ENCODE results near the gene ATP8A1. TPM values are rescaled to one million over a fixed set of nuclear protein-coding genes. Genes with fewer than 3 reads are reported as not detected.
"Not testable (repeated sequence)": the region's sequence is repeated elsewhere in the genome, so short reads cannot be mapped to it uniquely, and the experiment has no call there.

The ATP8A1 gene
- total RNA-seq, 2 donors from 2014 or later = 15.2 to 24.7 TPM

GRCh38 chr4:42655269-42655637 is 1.7 kb downstream of the ATP8A1 start:
- peak overlapping the region; percentile 91 for H3K4me3 ChIP-seq

DNA sequence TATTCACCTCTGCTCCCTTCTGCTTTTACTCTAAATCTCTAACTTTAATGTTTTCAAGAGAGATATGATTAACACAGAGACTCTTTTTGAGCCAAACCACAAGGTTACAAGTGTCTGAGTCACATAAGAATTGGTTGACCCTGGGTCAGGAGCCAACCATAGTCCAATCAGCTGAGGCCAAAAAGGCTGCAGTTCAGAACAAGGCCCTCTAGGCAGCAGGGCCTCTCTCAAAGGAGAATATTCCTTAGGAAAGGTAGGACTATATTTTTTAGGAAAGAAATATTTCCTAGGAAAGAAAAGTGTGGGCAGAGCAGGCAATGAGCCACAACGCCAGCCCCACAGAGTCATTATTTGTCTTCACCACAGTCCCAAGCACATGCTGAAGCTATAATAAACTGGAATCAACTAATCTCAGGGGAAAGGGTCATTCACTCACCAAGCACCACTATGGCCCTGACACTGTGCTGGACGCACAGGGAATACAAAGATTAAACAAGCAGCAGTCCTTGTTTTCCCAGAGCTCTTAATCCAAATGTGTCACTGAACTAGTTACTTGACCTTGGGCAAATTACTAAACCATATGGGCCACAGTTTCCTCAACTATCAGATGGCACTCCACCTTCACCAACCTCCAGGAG is 2.2 kb downstream of the ATP8A1 start:
- Histone ChIP-seq H3K36me3 (no peaks in the 10 kb centered on the region), H3K27ac (peak overlapping the region; percentile 22 to 84), H3K4me1 (ENCODE audit: control insufficient read depth in 1 of 2, low read depth in 2 of 2) (peaks cover 26 to 32% of the 10 kb centered on the region in 2 donors), H3K4me3 (peak overlapping the region; percentile 91), H3K9me3 (no peaks in the 10 kb centered on the region), H3K27me3 (replicated peaks; ENCODE audit: insufficient read depth) (no peaks in the 10 kb centered on the region)
- DNase-seq (ENCODE audit: low spot score) = no peak
- TF ChIP-seq CTCF (IDR thresholded peaks at IDR 0.05) = no peak
- ATAC-seq (ENCODE audit: insufficient number of reproducible peaks, low FRiP score, low read depth) = no peak

More at GRCh38 chr4:42655269-42655637, 1.7 kb downstream of the ATP8A1 start:
- TF ChIP-seq CTCF (IDR thresholded peaks at IDR 0.05) = no peak
- no peak for ATAC-seq (ENCODE audit: insufficient number of reproducible peaks, low FRiP score, low read depth)
- Histone ChIP-seq H3K27ac (peak overlapping the region; percentile 22 to 84), H3K9me3 (no peaks in the 10 kb centered on the region), H3K4me1 (ENCODE audit: control insufficient read depth in 1 of 2, low read depth in 2 of 2) (peaks cover 26 to 32% of the 10 kb centered on the region in 2 donors), H3K36me3 (no peaks in the 10 kb centered on the region), H3K27me3 (replicated peaks; ENCODE audit: insufficient read depth) (no peaks in the 10 kb centered on the region)
- no peak for DNase-seq (ENCODE audit: low spot score)

GRCh38 chr4:42653626-42654560 is 3.0 kb downstream of the ATP8A1 start:
- H3K27ac ChIP-seq = peak overlapping the region; percentile 11 to 84
- ATAC-seq (ENCODE audit: insufficient number of reproducible peaks, low FRiP score, low read depth) (no peak), DNase-seq (ENCODE audit: low spot score) (no peak)
- no peaks in the 10 kb centered on the region for H3K9me3 ChIP-seq
- no peak for TF ChIP-seq CTCF (IDR thresholded peaks at IDR 0.05)
- peaks cover 26 to 32% of the 10 kb centered on the region in 2 donors for H3K4me1 ChIP-seq (ENCODE audit: control insufficient read depth in 1 of 2, low read depth in 2 of 2)
- no peak overlapping the region for H3K4me3 ChIP-seq
- no peaks in the 10 kb centered on the region for H3K27me3 ChIP-seq (replicated peaks; ENCODE audit: insufficient read depth)
- no peaks in the 10 kb centered on the region for H3K36me3 ChIP-seq

- H3K27me3 ChIP-seq (replicated peaks; ENCODE audit: insufficient read depth); H3K4me3 ChIP-seq; H3K9me3 ChIP-seq; DNase-seq (ENCODE audit: low spot score); H3K27ac ChIP-seq; H3K36me3 ChIP-seq; ATAC-seq (ENCODE audit: insufficient number of reproducible peaks, low FRiP score, low read depth): not testable (repeated sequence)
- H3K4me1 ChIP-seq (ENCODE audit: control insufficient read depth in 1 of 2, low read depth in 2 of 2) = peaks cover 20 to 25% of the 10 kb centered on the region in 2 donors
These were observed 4.2 kb downstream of the ATP8A1 start for GRCh38 chr4:42652529-42653231.

DNA sequence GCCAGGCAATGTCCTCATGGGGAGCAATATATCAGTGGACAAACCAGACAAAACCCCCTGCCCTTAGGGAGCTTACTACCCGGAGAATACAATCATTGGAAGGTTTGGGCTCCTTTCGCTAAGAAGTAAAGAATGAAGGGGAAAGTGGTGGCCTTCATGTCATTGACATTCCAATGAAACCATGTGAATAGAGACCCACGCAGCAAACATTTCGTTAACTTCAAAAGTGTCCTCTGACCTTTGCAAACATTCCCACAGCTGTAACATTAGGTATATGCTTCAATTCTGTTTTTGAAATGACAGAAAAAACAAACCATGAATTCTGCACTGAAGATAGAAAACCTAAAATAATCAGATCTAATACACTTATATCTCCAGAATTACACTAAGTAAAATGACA is 7.0 kb downstream of the ATP8A1 start:
- Histone ChIP-seq H3K27ac (no peak overlapping the region), H3K4me3 (no peak overlapping the region), H3K36me3 (no peaks in the 10 kb centered on the region), H3K4me1 (ENCODE audit: control insufficient read depth in 1 of 2, low read depth in 2 of 2) (peaks cover 11 to 14% of the 10 kb centered on the region in 2 donors), H3K27me3 (replicated peaks; ENCODE audit: insufficient read depth) (no peaks in the 10 kb centered on the region), H3K9me3 (no peaks in the 10 kb centered on the region)
- ATAC-seq (ENCODE audit: insufficient number of reproducible peaks, low FRiP score, low read depth) (no peak), DNase-seq (ENCODE audit: low spot score) (no peak)
- TF ChIP-seq CTCF (IDR thresholded peaks at IDR 0.05) = no peak

Measured in thoracic aorta (tissue), 2 donors.